HG03103 (cell line): ENCODE measurements around the gene RPH3AL.
"Not testable (repeated sequence)": the region's sequence is repeated elsewhere in the genome, so short reads cannot be mapped to it uniquely, and the experiment has no call there.

Experiments used
- ATAC-seq: cut with Tn5 transposase; IDR thresholded peaks from one replicate; pipeline ENCODE4 v1.9.1; 2021; ENCODE audit warnings: low read depth; ENCODE audit not compliant: unreplicated experiment

Gene RPH3AL

DNA sequence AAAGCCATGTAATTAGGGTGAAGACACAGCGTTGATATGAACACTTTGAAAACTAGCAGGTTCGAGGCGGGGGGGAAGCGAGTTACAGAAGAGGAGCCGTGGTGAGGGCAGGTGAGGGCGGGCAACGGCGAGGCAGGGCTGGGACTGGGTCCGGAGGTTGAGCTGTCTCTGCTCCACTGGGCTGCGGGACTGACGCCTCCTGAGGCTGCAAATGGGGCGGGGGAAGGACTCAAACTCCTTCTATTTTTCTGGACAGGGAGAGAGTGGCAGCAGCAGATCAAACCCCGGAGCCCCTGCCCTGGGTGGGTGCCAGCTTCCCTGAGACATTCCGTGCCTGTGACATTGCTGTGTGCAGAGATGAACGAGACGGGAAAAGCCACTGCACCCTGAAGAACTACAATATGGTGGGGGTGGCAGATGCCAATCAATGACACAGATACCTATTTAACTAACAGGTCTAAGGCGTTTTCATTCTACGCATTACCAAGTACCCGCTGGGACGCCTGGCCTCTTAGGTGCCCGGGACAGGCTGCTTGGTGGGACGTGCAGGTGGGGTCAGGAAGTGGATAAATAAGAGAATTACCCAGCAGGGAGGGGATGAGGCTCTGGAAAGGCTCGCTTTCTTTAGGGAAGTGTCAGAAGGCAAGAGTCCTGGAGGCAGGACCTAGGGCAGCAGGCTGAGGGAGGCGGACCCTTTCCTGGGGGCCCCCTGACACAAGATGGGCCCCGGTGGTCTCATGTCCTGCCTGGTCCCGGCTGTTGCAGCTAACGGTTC lies 30.4 kb downstream of the RPH3AL start:
- ATAC-seq, result no peak

DNA sequence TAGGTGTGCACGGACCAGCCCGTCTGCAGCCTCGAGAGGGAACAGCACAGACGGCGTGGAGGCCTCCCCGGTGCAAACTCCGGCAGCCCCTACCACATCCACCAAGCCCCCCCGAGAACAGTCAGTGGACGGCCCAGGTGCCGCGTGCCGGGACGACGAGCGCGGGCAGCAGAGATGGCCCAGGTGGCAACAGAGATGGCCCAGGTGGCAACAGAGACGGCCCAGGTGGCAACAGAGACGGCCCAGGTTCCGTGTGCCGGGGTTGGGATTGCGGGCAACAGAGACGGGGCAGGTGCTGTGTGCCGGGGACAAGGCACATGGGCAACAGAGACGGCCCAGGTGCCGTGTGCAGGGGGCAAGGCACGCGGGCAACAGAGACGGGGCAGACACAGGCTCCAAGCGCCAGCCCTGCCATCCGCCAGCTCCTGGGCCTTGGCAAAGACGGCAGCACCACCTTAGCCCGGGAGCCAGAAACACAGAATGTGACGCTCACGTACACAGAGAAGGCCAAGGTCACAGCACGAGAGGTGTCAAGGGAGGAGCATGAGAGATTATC lies 31.1 kb downstream of the RPH3AL start:
- ATAC-seq, result no peak

DNA sequence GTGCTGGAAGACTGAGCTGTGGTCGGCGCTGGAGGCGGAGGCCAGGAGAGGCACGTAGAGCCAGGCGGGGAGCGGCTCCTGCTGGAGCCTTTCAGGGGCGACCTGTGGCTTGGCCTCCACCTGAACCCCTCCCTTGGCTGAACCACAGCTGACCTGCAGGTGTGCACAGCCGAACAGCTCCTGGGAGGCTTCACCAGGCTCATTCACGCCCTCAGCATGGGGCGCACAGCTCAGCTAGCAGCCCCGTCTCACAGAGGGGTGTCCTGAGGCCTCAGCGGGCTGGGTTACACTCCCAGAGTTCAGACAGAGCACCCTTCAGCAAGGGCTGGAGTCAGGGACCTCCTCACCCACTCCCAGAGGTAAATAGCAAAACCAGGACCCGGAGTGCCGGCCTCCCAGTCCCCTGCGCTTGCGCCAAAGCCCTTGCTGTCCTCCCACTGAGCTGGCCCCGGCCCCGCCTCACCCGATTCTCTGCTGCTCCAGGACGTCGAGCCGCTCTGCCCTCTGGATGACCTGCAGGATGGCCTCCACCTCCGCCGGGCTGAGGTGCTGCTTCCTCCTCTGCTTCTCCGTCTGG lies 31.7 kb downstream of the RPH3AL start:
- no peak for ATAC-seq

DNA sequence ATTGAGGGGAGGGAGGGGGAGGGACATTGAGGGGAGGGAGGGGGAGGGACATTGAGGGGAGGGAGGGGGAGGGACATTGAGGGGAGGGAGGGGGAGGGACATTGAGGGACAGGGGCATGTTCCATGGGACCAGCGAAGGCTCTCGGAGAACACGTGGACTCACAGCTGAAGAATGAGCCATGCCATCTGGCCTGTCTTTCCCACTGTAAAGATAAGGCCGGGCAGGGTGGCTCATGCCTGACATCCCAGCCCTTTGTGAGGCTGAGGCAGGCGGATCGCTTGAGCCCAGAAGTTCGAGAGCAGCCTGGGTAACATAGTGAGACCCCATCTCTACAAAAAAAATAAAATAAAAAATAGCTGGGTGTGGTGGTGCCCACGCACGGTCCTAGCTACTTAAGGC lies 32.5 kb downstream of the RPH3AL start:
- no peak for ATAC-seq

DNA sequence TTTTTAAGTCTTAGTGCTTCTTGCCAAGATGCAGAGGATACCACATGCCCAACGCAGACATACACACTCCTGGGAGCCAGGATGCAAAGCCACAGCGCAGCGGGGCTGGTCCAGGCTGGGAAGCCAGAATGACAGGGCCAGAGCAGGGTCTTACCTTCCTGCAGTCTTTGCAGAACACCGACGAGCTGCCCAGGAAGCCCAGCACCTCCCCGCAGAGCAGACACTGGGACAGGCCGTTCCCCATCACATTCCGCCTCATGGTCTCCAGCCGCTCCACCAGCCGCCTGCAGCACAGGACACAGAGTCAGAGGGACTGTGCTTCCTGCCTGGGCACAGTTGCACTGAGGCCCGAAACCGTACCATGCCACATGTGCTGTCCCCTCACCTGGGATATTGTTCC lies 33.3 kb downstream of the RPH3AL start:
- no peak for ATAC-seq

DNA sequence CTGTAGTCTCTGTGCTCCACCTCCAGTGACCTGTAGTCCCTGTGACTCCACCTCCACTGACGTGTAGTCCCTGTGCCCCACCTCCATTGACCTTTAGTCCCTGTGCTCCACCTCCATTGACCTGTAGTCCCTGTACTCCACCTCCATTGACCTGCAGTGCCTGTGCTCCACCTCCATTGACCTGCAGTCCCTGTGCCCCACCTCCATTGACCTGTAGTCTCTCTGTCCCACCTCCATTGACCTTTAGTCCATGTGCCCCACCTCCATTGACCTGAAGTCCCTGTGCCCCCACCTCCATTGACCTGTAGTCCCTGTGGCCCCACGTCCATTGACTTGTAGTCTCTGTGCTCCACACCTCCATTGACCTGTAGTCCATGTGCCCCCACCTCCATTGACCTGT lies 35.5 kb downstream of the RPH3AL start:
- ATAC-seq, result not testable (repeated sequence)

DNA sequence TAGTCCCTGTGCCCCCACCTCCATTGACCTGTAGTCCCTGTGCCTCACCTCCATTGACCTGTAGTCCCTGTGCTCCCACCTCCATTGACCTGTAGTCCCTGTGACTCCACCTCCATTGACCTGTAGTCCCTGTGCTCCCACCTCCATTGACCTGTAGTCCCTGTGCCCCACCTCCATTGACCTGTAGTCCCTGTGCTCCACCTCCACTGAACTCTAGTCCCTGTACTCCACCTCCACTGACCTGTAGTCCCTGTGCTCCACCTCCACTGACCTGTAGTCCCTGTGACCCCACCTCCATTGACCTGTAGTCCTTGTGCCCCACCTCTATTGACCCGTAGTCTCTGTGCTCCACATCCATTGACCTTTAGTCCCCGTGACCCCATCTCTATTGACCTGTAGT lies 37.2 kb downstream of the RPH3AL start:
- ATAC-seq, result not testable (repeated sequence)

DNA sequence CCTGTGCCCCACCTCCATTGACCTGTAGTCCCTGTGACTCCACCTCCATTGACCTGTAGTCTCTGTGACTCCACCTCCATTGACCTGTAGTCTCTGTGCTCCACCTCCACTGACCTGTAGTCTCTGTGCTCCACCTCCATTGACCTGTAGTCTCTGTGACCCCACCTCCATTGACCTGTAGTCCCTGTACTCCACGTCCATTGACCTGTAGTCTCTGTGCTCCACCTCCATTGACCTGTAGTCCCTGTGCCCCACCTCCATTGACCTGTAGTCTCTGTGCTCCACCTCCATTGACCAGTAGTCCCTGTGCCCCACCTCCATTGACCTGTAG lies 38.0 kb downstream of the RPH3AL start:
- ATAC-seq, result not testable (repeated sequence)

DNA sequence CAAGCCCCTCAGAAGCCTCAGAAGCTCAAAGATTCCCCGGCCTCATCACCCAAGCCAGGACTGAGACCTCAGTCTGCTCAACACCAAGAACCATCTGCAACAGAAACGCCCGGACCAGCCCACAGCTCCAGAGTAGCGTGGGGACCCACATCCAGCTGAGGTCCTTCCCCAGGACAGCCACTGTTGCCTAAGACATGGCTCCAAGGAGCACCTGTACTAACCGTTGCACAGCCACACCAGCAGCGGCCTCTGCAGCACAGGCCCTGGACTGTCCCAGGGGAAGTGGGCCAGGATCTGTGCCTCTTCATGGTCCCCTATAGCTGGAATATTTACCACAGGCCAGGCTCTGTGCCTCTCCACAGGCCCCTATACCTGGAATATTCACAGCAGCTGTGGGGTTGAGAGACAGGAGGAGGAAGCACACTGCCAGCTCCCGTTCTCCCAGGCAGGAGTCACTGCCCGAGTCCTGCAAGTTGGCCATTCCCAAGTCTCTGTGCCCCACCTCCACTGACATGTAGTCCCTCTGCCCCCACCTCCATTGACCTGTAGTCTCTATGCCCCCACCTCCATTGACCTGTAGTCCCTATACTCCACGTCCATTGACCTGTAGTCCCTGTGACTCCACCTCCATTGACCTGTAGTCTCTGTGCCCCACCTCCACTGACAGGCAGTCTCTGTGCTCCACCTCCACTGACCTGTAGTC lies 38.5 kb downstream of the RPH3AL start:
- no peak for ATAC-seq

DNA sequence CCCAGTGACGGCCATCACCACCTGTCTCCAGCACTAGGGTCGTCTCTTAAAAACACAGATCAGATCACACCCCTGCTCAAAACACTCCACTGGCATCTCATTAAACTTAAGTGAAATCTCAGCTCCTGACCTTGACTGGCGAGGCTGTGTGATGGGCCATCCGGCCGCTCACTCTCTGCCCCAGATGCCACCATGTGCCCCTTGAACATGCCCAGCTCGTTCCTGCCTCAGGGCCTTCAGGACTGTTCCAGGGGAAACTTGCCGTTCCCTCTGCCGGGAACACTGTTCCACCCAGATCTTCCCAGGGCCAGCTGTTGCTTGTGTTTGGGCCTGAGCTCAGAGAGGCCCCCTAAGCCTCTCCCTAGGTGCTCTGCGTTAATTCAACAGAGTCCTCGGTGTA lies 39.4 kb downstream of the RPH3AL start:
- no peak for ATAC-seq

DNA sequence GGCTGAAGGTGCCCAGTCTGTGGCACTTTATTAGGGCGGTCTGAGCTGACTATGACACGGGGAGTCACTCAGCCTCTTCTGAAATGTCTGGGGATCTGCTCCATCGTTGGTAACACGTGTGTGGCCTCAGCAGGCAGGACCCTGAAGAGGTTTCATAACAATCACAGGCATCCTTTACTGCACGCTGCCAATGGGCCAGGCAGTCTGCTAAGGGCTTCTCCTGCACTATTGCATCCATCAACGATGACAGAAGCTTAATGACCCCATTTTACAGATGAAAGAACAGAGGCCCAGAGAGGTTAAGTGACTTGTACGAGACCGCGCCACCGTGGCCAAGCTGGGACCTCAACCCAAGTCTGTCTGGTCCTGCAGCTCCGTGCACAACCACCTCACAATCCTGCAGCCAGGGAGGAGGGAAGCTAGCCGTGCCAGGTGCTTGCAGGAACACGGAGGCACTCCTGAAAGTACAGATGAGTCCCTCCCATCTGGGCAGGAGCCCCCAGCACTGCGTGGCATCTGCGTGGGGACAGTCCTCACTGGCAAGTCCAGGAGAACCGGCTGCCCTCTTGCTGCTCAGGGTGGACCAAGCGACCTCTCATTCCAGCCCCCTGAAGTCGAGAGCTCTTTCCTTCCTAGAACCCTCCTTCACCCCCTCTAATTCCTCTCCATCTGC lies 40.0 kb downstream of the RPH3AL start:
- ATAC-seq, result no peak

DNA sequence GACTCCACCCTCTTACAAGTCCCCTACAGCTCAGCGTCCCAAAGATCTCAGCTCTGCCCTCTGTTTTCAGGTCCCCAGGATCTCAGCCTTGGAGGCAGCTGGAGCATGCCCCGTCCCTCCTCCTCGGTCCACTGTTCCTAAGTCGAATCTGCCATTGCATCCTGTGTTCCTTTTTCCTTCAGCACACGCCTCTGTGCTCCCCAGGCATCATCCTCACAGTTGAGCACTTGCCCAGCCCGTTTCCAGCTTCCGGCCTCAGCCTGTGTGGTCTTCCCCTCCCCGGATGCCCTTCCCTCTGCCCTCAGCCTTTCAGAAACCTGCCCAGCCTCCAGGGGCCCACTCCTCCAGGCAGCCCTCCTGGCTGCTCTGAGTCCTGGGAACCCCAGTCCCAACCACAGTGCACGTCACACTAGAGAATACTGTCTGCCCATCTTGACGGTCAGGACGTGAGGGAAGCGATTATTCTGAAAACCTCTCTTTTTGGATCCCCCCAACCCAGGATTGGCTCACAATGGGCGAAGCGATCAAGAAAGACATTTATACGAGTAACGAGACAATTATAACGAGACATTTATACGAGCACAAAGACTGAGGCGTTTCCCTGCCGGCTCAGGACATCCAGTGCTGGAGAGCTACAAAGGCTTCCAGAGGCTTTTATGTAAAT lies 41.4 kb downstream of the RPH3AL start:
- ATAC-seq, result no peak

DNA sequence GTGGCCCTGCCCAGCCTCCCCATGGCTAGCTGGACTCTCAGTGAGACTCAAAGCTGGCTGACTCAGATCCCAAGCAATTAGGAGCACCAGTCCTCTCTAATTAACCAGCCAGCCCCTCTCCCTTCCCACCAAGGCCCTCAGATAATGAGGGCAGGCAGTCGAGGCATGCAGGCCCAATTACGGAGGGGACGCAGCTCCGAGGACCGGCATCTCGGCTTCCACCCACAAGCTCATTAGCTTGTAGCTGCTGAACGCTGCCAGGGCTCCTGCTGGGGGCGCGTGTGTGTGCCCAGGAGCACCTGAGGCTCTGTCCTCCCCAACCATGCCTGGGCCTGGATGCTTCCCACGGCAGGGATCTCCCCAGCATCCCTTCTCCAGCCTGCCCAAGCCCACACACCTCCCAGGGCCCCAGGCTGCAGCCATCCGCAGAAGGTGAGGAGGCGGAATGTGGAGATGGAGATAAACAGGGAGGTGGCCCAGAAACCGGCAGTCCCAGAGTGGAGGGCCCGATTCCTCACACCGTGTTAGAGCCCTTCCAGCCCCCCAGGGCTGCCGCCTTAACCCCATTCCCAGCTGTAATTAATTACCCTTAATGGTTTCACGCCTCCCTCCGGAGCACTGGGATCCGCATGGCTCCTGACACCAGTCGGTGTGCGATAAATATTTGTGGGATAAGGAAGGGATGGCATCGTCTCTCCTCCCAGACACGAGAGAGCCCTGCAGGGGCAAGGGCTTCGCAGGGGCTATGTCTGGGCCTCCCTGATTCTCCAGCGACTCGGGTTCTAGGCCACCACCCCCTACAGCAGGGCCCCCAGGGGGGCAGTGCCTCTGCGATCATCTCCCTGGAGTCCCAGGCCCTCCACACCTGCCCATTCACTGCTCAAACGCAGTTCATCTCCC lies 42.2 kb downstream of the RPH3AL start:
- ATAC-seq, result no peak

DNA sequence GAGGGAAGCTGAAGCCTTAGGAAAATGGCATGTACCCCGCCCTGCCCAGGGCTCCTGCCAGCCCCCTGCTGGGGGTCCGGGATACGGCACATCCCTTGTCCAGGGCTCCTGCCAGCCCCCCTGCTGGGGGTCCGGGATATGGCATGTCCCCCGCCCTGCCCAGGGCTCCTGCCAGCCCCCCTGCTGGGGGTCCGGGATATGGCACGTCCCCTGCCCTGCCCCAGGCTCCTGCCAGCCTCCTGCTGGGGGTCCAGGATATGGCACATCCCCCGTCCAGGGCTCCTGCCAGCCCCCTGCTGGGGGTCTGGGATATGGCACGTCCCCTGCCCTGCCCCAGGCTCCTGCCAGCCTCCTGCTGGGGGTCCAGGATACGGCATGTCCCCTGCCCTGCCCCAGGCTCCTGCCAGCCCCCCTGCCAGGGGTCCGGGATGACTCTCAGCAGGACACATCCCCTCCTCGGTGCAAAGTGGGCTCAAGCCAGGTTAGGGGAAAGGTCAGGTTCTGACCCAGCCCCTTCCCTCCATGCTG lies 43.2 kb downstream of the RPH3AL start:
- ATAC-seq, result no peak

DNA sequence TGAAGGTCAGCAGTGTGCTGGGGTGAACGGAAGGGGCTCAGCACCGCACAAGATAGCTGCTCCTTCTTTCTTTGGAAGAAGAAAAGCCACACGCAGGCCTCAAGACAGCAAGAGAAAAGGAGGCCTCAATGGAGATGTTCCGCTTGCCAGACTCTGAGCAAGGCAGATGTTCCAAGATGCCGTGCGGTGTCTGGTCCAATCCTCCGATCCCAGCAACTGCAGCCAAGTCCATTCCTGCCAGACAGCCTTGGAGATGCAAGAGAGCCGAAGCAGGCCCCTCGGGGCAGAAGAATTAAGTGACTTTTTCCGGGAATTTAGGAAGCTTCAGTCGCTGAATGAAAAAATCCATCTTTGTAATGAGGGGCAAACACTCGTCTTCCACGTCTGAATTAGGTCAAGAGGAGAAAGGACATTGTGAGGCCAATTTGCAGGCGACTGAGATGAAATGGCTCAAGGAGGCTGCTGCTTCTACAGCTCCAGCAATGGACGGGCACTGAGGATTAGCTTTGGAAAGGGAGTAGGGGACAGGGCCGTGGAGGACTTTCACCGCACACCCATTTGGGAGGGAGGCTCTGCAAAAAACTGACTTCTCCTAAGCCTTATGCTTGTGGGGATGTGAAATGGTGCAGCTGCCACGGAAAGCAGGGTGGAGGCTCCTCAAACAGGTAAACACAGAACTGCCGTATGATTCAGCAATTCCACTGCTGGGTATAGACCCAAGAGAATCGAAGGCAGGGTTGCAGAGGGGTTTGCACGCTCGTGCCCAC lies 44.7 kb downstream of the RPH3AL start:
- no peak for ATAC-seq

DNA sequence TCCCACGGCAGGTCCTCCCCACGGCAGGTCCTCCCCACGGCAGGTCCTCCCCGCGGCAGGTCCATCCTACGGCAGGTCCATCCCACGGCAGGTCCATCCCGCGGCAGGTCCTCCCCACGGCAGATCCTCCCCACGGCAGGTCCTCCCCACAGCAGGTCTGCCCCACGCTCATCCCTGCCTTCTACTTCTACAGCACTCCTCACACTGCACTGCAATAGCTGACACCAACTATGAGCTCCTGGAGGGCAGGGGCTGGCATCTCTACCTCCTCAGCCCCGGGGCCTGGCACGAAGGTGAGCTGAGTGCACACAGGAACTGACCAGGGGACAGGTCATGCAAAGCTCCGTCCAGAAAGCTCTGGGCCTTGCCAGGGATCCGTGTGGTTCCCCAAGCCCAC lies 45.3 kb downstream of the RPH3AL start:
- ATAC-seq, result no peak

DNA sequence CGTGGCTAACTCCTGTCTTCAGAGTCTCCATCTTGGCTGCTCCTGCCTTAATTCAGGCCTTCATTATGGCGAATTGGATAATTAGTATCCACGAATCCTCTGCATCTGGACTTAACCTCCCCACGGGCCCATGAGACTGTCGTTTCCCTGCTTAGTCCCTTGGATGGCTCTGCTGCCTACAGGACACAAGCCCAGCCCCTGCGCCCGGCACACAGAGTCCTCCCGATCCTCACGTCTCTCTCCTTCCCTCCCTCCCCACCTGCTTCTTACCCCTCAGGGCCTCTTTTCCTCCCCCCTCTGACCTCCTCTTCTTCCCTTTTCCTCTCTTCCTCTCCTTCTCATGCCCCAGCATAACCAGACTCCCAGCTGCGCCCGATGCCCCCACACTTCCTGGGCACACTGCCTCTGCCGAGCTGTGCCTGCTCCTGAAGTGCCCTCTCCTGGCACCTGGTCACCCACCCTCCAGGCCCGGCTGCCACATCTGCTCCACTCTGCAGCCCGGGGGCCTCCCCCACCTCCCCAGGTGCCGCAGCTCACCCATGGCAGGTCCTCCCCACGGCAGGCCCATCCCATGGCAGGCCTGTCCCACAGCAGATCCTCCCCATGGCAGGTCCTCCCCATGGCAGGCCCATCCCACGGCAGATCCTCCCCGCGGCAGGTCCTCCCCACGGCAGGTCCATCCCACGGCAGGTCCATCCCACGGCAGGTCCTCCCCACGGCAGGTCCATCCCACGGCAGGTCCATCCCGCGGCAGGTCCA lies 45.9 kb downstream of the RPH3AL start:
- no peak for ATAC-seq

DNA sequence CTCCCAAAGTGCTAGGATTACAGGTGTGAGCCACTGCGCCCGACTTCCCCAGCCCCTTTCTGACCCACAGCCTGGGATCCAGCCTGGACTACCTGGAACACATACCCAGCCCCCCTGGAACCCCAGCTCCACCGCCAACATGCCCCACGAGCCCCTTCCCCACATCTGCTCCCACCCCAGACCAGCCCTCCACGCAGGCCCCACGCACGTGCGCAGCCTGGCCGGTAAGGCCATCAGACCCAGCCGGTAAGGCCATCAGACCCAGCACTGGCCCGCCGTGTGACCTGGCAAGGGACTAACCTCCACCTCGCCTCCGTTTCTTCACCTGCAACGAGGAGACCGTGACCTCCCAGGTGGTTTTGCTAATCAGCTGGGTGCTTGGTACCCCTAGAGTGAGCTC lies 46.5 kb downstream of the RPH3AL start:
- ATAC-seq, result no peak
